ENCODE results near the gene UNC119B.
"Not testable (repeated sequence)": the region's sequence is repeated elsewhere in the genome, so short reads cannot be mapped to it uniquely, and the experiment has no call there.

UNC119B gene

DNA sequence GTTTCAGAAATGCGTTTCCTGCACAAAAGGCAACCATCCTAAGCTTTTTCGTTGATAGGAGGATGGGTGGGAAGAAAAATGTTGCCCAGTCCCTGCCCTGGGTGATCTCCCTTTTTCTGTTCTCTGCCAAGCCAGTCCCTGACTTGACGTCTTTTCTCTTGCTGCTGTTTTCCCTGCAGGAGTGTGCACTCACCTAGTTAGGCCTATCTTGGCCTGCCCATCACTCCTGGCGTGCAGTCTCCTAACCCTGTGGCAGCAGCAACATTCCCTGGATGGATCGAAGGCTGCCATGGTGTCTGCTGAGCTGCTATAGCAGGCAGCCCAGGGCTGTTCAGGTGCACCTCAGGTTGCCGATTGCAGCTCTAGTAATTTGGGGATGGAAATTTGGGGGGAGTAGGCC lies 1.2 kb downstream of the UNC119B start:
- Histone ChIP-seq H3K27ac (peak overlapping the region in 12 of 21 experiments; percentile 82 to 95 (median 86)), H3K4me3 (peak overlapping the region; percentile 66 to 96 (median 84))

DNA sequence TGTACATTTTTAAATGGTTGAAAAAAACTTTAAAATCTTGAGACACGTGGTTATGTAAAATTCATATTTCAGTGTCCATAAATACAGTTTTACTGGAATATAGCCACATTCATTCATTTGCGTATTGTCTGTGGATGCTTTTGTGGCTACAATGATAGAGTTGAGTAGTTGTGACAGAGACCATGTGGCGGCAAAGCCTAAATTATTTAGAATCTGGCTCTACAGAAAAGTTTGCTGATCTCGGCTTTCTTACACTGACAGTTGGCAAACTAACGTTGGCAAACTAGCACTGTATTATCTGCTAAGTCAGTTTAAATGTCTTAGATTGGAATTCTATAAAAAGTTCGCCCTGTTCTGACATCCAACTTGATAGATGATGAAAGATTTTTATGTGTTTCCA lies 2.4 kb downstream of the UNC119B start:
- Histone ChIP-seq H3K27ac (no peak overlapping the region), H3K4me3 (no peak overlapping the region)

DNA sequence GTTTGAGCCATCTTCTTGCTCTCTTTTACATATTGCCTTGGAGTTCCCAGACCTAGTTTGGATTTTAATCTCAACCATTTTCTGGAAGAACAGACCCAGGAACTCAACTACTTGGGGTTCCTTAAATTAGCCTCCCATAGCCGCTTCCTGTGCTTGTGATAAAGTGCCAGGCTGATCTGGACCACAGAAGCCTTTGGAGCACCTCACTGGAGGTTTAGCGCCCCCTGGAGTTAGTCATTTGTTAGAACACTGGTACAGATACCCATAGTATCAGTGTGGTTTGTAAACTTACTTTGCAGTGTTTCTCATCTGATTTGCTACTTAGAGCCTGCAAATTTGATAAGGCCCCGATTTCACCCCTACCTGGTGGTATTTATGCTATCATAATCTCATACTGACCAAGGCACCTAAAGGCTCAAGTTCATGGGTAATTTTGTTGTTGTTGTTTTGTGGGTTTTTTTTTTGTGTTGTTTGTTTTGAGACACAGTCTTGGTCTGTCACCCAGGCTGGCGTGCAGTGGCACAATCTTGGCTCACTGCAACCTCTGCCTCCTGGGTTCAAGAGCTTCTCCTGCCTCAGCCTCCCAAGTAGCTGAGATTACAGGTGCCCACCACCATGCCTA lies 3.7 kb downstream of the UNC119B start:
- Histone ChIP-seq H3K4me3 (no peak overlapping the region), H3K27ac (peak overlapping the region in 1 of 21 experiments; percentile 9)

DNA sequence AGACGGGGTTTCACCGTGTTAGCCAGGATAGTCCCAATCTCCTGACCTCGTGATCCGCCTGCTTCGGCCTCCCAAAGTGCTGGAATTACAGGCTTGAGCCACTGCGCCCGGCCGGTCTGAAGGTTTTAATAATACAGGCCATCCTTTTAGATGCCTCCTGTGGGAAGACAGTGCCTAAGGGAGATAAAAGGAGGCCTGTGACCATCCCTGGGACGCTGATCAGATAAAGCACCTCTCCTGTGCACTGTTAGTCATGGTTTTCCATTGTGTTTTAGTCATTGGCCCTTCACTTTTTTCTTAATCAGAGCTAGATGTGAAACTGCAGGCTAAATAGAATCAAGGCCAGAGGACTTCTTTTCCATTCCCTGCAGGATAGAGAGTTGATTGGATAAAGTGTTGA lies 7.8 kb downstream of the UNC119B start:
- Histone ChIP-seq H3K4me3 (no peak overlapping the region), H3K27ac (no peak overlapping the region)

DNA sequence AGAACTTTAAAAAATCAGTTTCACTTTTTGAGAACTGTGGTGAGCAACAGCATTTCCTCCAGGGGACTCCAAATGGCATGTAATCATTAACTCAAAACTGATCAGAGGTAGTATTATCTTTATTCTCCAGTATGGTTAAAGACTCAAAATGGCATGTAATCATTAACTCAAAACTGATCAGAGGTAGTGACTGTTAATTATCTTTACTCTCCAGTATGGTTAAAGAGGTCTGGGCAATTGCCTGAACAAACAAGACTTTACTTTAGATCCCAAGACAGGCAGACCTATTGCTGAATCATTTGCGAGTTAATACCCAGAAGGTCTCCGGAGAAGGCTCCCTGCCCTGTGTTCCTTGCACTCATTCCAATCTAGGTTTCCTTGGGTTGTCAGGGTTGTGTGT lies 8.8 kb downstream of the UNC119B start:
- peak overlapping the region in 1 of 21 experiments; percentile 58 for H3K27ac ChIP-seq

DNA sequence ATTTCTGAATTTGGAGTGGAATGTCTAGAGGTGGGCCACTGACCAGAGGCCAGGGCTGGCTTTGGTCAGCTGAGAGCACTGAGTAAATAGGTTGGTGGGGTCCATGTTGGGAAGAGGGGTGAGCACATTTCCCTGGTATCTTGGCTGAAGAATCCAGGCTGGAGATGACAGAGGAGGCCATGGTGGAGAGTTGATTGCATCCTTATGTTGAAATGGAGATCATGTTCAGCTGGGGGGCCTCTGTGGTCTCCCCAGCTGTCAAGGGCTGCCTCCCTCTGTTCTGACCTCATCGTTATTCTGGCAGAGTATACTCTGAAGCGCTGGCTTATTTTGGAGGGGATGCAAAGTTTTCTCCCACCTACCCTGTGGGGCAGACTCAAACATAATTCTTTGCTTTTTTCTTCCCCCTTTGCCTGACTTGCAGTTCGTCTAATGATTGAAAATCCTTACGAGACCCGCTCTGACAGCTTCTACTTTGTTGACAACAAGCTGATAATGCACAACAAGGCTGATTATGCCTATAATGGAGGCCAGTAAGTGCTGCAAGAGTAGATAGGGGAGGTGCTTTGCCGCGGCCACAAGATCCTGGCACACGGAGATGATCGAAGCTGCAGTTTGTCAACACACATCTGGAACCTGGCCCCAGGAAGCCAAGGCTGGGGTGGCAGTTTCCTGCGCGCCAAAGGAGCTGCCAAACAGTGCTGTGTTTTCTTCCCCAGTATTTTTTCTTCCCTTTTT lies 9.4 kb downstream of the UNC119B start:
- H3K27ac ChIP-seq = peak overlapping the region in 7 of 21 experiments; percentile 0 to 63 (median 25)
- H3K4me3 ChIP-seq = no peak overlapping the region

More for the DNA sequence above, 8.8 kb downstream of the UNC119B start:
- no peak overlapping the region for H3K4me3 ChIP-seq

DNA sequence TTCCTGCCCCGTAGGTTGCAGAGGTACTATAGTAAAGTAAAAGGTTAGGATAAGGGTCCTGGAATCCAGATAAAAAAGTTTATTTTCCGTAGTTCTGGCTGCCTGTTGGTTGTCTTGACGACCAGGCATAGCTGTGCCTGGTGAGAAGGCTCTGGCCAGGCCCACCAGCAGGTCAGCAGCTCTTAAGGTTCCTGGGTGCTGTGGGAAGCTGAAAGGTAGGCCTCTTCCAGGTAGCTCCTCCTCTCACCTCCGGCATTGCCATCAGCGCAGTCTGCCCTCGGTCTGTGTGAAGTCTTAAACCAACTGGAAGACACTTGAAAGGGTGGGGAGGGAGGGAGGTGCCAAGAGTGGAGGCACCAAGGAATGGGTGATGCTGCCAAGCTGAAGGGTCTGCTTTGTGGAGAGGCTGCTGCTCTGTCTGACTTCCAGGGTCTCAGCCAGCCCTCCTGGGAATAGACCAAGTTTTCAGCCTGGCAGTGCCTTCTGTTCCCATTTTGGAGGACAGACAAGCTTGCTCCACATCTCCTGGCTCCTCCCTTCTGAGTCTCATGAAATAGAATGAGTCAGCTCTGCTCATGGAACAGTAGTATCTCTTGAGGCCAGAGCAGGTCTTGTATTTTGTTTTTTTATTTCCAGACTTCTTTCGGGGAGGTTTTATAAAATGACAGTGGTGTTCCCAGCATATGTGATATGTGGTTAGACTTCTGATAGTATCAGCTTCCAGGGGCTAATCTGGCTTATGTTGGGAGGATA lies 10.2 kb downstream of the UNC119B start:
- Histone ChIP-seq H3K27ac (peak overlapping the region in 10 of 21 experiments; percentile 0 to 63 (median 26)), H3K4me3 (no peak overlapping the region)

DNA sequence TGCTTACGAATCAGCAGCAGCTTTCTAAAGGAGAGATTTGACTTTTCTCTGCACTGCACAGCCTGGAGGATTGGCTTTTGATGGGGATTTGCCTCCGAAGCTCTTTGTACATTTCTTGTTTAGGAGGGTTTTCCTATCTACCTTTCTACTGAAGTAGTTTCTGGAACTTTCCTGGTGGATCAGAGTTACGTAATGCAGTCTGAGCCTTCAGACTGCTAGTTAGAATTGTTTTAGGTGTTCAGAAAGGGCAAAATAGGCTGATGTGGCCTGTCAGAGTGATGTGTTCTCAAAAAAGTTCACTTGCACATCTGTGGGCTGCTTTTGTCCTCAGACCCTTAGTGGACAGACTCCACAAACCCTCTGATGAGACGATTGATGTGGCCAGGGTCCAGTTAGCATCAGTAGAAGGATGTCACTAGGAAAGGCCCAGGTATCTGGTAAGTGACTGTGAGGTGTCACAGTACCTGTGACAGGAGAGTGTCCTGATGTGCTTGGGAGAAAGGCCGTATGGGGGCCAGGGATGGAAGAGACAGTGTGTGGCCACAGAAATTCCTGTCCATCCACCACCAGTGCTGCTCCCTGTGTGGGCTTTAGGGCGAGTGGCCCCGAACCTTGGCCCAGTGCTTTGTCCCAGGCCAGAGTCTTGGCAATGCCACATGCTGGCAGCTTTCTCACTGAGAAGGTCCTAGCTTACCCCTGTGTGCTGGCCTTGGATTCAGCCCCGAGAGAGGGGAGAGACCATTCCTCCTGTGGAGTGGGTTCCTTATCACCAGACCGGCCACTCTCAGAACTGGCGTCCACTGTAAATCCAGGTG lies 10.9 kb downstream of the UNC119B start:
- H3K27ac ChIP-seq = peak overlapping the region in 5 of 21 experiments; percentile 0 to 34 (median 20)
- no peak overlapping the region for H3K4me3 ChIP-seq

DNA sequence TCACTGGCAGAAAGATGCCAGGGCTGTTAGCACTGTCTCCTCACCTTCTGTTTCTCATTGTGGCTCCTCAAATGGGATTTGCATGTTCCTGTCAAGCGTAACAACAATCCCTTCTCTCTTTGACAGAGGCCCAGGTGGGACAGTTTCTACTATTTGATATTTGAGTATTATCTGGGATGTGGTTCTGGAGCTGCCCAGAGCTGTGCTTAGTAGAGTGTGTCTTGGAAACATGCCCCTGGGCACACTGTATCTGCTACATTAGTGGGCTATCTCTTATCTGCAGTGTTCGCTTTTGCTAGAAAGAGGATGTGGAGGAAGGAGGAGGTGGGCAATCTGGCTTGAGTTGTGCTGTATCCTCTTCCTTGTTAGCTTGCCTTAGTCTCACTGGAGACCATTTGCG lies 11.6 kb downstream of the UNC119B start:
- Histone ChIP-seq H3K27ac (no peak overlapping the region), H3K4me3 (no peak overlapping the region)

DNA sequence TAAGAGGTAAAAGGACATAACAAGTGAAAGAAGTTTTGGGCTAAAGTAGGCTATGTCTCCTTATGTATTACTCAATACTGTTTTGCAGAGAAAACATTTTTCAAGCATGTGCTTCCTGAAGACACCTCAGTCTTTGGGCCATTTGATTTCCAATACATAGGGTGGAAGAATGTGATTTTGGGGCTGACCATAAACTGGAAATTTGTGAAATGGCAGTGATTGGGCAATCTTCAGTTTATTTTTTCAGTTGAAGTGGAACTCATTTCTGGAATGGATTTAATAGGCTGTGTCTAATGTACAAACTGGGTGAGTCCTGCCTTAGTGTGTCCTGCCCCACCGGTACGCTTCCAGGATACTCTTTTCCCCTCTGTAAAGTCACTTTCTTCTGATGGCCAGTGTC lies 12.5 kb downstream of the UNC119B start:
- H3K4me3 ChIP-seq = no peak overlapping the region
- H3K27ac ChIP-seq = no peak overlapping the region

DNA sequence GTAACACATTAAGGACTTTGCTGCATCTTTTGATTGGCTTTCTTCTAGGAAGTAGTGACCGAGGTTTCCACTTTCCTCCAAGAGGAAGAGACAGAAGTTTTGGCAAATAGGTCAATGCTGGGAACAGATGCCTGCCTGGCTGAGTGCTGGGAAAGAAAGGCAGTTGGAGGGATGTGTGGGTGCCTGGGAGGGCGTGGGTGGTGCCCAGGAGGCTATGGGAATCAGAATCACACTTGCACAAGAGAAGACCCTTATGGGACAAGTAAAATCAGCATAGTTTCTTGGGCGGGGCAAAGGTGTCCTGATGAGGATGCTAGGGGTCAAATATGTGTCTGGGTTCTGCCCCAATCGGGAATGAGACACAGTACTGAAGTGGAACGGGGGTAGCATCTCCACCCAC lies 14.5 kb downstream of the UNC119B start:
- no peak overlapping the region for H3K4me3 ChIP-seq
- no peak overlapping the region for H3K27ac ChIP-seq

DNA sequence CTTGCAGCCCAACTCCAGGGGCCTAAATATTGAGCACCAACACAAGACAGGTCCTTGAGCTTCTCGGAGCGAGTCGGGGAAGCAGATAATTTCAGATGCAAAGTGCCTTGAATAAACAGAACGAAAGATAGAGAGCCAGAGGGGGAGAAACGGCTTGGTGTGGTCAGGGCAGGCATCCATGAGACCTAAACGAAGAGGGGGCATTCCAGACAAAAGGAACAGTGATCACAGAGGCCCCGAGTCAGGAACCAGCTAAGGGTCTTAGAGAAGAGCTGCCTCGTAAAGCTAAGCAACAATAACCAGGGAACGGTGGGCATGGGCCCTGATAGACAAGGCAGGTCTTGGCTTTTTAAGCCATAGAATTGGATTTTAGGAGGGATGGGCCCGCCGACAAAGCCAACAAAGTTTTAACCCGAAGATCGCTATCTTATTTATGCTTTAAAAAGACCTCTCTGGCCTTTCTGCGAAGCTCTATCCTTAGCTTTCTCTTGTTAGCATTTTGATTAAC lies 14.9 kb downstream of the UNC119B start:
- Histone ChIP-seq H3K4me3 (peak overlapping the region; percentile 56 to 80 (median 70)), H3K27ac (peak overlapping the region in 9 of 21 experiments; percentile 26 to 82 (median 67))

DNA sequence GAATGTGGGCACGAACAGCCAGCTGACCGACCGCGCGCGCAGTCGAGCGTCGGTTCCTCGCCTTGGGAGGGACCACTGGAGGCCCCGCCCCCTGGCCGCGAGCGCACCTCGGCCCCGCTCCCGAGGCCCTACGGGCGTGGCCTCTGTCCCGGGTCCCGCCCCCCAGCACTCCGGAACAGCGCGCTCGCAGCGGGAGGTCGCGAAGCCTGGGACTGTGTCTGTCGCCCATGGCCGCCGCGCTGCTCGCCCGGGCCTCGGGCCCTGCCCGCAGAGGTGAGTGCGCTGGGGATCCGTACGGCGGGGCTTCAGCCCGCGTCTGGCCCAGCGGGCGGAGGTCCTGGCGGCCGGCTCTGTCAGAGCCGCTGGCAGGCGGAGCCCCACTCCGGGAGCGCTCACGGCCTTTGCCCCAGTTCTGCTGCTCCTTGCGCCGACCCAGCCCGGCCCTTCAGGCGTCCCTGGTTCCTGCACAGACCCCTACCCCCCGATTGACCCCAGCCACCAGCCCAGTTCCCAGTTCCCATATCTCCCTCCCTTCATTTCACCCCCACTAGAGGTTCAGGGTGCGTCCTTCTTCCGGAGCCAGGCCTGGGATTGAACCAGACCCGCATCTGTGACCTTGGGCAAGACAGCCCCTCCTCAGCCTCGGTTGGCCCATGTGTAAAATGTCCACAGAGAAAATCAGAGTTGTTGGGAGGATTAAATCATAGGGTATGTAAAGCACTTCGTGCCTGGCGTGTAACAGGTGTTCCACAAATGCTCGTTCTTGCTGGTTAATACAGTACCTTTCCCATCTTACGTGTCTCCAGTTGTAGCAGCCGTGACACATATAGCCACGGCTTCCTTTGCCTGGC lies 15.6 kb downstream of the UNC119B start, which contains the start of gene ACADS:
ACADS (plus strand) TSS at position 168 of the 851 bp plus-strand sequence; CDS start at position 228, 60 bp downstream.
- Histone ChIP-seq H3K4me3 (peak within 1 kb of the TSS; percentile 56 to 80 (median 70)), H3K27ac (peak within 1 kb of the TSS; percentile 26 to 83 (median 72))

DNA sequence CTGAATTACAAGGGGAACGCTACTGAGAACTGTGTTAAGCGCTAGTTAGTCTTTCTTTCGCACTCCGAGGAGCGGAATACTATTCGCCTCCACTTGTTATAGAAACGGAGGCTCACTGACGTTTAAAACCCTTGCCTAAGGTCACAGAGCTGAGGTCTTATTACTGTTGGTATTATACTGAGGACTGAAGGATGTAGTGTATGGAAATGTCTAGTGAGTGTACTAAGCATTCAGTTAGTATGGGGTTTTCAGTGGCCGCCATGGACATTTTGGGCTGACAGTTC lies 16.2 kb downstream of the UNC119B start:
- H3K27ac ChIP-seq = peak overlapping the region in 4 of 21 experiments; percentile 56 to 82 (median 79)

DNA sequence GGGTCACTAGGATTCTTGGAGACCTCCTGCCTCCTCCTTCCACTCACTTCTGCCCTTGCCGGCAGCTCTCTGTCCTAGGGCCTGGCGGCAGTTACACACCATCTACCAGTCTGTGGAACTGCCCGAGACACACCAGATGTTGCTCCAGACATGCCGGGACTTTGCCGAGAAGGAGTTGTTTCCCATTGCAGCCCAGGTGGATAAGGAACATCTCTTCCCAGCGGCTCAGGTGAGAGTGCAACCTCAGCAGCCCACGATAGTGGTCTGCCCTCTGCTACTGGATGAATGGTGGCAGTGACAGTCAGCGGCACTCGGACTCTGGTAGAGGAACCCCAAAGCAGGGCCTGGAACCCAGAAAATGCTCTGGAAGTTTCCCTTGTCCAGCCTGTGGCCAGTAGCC lies 16.7 kb downstream of the UNC119B start:
- Histone ChIP-seq H3K27ac (peak overlapping the region in 1 of 21 experiments; percentile 37), H3K4me3 (no peak overlapping the region)

More for the DNA sequence above, 16.2 kb downstream of the UNC119B start:
- peak overlapping the region in 4 of 7 experiments; percentile 65 to 71 (median 70) for H3K4me3 ChIP-seq

DNA sequence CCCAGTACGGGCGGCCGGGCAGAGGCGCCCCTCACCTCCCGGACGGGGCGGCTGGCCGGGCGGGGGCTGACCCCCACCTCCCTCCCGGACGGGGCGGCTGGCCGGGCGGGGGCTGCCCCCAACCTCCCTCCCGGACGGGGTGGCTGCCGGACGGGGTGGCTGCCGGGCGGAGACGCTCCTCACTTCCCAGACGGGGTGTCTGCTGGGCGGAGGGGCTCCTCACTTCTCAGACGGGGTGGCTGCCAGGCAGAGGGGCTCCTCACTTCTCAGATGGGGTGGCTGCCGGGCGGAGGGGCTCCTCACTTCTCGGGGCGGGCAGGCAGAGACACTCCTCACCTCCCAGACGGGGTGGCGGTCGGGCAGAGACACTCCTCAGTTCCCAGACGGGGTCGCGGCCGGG lies 21.9 kb downstream of the UNC119B start:
- not testable (repeated sequence) for H3K4me3 ChIP-seq, H3K27ac ChIP-seq

DNA sequence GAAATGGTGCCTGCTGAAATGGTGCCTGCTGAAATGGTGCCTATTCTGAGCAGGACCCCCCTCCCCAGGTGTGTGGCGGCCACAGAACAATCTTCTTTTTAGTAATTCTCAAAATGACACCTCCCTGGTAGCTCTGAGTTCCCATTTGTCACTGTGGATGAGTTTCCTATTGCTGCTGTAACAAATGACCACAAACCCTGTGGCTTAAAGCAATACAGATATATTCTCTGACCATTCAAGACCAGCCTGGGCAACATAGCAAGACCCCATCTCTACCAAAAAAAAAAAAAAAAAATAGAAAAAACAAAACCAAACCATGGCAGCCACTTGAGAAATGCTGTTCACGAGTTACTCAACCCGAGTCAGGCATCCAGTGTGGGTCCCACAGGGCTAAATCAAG lies 23.3 kb downstream of the UNC119B start:
- Histone ChIP-seq H3K27ac (no peak overlapping the region), H3K4me3 (no peak overlapping the region)

DNA sequence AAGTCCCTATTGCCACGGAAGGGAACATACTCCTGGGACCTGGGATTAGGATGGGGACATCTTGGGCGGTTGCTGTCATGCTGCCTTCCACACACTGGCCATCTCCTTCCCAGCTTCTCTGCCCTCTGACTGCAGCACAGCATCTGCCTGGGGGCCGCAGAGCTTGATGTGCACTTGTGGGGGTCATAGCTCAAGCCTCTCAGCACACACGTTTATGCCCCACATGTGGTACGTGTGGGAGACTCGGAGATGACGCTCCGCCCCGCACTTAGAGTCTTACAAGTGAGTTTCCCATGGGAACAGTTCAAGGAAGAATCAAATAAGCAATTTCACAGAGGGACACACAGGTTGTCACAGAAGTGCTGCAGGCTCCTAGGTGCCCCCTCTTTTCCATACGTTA lies 24.0 kb downstream of the UNC119B start:
- Histone ChIP-seq H3K27ac (no peak overlapping the region), H3K4me3 (no peak overlapping the region)

DNA sequence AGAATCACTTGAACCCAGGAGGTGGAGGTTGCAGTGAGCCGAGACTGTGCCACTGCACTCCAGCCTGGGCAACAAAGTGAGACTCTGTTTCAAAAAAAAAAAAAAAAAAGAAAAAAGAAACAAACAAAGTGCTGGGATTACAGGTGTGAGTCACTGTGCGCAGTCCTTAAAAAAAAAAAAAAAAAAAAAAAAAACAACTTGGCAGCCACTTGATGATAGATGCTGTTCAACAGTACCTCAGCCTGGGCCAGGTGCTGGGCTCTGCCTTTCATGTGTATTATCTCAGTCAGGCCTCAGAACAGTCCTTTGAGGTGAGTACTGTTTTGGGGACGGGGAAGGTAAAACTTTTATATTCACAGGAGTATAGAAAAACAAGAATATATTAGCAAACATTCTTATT lies 24.9 kb downstream of the UNC119B start:
- Histone ChIP-seq H3K4me3 (no peak overlapping the region), H3K27ac (no peak overlapping the region)
